Measurements from ENCODE around the gene SLC25A26. TPM values are rescaled to one million over a fixed set of nuclear protein-coding genes. Genes with fewer than 3 reads are reported as not detected.
A peak's percentile ranks its signal among the peaks of the same experiment; 100 is the strongest.

SLC25A26 gene
- total and polyA plus RNA-seq, 2 donors (not counting 1 experiment from before 2014, with no cell fraction given): 14.2 to 29.0 TPM

GRCh38 chr3:66393333-66394005 lies 172.7 kb downstream of the SLC25A26 start:
- Histone ChIP-seq H3K4me2 (ENCODE audit: extremely low read depth, insufficient read depth, low read length) (no peak overlapping the region), H2AFZ (ENCODE audit: low read length) (no peak overlapping the region), H3K4me1 (ENCODE audit: control insufficient read depth, extremely low read depth, insufficient read depth, low read length) (peaks cover 11% of the 10 kb centered on the region), H3K9ac (ENCODE audit: insufficient read depth, low read length) (no peak overlapping the region), H3K9me3 (ENCODE audit: control insufficient read depth, insufficient read depth, low read depth, low read length) (no peaks in the 10 kb centered on the region), H3K4me3 (replicated peaks in 1 of 4; ENCODE audit: control extremely low read depth in 1 of 4, insufficient read depth in 1 of 4, low read depth in 3 of 4, low read length in 4 of 4) (no peak overlapping the region), H3K79me2 (ENCODE audit: control insufficient read depth, insufficient read depth, low read length) (no peaks in the 10 kb centered on the region), H3K27ac (ENCODE audit: insufficient read depth, low read length) (no peak overlapping the region), H3K27me3 (ENCODE audit: control insufficient read depth, insufficient read depth, low read length) (no peaks in the 10 kb centered on the region), H4K20me1 (ENCODE audit: control insufficient read depth, extremely low read depth, insufficient read depth, low read length) (no peaks in the 10 kb centered on the region), H3K36me3 (ENCODE audit: control insufficient read depth, insufficient read depth, low read length) (peaks cover 14% of the 10 kb centered on the region)
- TF ChIP-seq CTCF (conservative IDR thresholded peaks at IDR 0.05 in 1 of 2, IDR thresholded peaks at IDR 0.05 in 1 of 2; ENCODE audit: low read depth in 1 of 2, low read length in 2 of 2): no peak
- TF ChIP-seq EZH2 (IDR thresholded peaks at IDR 0.05; ENCODE audit: low read length, missing control alignments): no peak
- peak in 1 of 2 donors; percentile 77 for DNase-seq (ENCODE audit: low read depth in 2 of 2)

GRCh38 chr3:66394019-66394752 lies 173.4 kb downstream of the SLC25A26 start:
- Histone ChIP-seq H3K36me3 (ENCODE audit: control insufficient read depth, insufficient read depth, low read length) (peaks cover 14% of the 10 kb centered on the region), H3K4me1 (ENCODE audit: control insufficient read depth, extremely low read depth, insufficient read depth, low read length) (peaks cover 11% of the 10 kb centered on the region), H3K27me3 (ENCODE audit: control insufficient read depth, insufficient read depth, low read length) (no peaks in the 10 kb centered on the region), H4K20me1 (ENCODE audit: control insufficient read depth, extremely low read depth, insufficient read depth, low read length) (no peaks in the 10 kb centered on the region), H3K4me2 (ENCODE audit: extremely low read depth, insufficient read depth, low read length) (no peak overlapping the region), H3K27ac (ENCODE audit: insufficient read depth, low read length) (no peak overlapping the region), H3K9me3 (ENCODE audit: control insufficient read depth, insufficient read depth, low read depth, low read length) (no peaks in the 10 kb centered on the region), H3K4me3 (replicated peaks in 1 of 4; ENCODE audit: control extremely low read depth in 1 of 4, insufficient read depth in 1 of 4, low read depth in 3 of 4, low read length in 4 of 4) (no peak overlapping the region), H3K79me2 (ENCODE audit: control insufficient read depth, insufficient read depth, low read length) (no peaks in the 10 kb centered on the region), H2AFZ (ENCODE audit: low read length) (no peak overlapping the region), H3K9ac (ENCODE audit: insufficient read depth, low read length) (no peak overlapping the region)
- DNase-seq (ENCODE audit: low read depth in 2 of 2): no peak
- TF ChIP-seq CTCF (conservative IDR thresholded peaks at IDR 0.05 in 1 of 2, IDR thresholded peaks at IDR 0.05 in 1 of 2; ENCODE audit: low read depth in 1 of 2, low read length in 2 of 2): no peak
- no peak for TF ChIP-seq EZH2 (IDR thresholded peaks at IDR 0.05; ENCODE audit: low read length, missing control alignments)

GRCh38 chr3:66394753-66395249 lies 174.0 kb downstream of the SLC25A26 start:
- H3K79me2 ChIP-seq (ENCODE audit: control insufficient read depth, insufficient read depth, low read length): no peaks in the 10 kb centered on the region
- H3K27ac ChIP-seq (ENCODE audit: insufficient read depth, low read length): peak overlapping the region; percentile 33
- no peaks in the 10 kb centered on the region for H4K20me1 ChIP-seq (ENCODE audit: control insufficient read depth, extremely low read depth, insufficient read depth, low read length)
- H3K4me1 ChIP-seq (ENCODE audit: control insufficient read depth, extremely low read depth, insufficient read depth, low read length): peaks cover 11% of the 10 kb centered on the region
- H3K4me2 ChIP-seq (ENCODE audit: extremely low read depth, insufficient read depth, low read length): no peak overlapping the region
- H3K27me3 ChIP-seq (ENCODE audit: control insufficient read depth, insufficient read depth, low read length): no peaks in the 10 kb centered on the region
- no peak for TF ChIP-seq CTCF (conservative IDR thresholded peaks at IDR 0.05 in 1 of 2, IDR thresholded peaks at IDR 0.05 in 1 of 2; ENCODE audit: low read depth in 1 of 2, low read length in 2 of 2)
- no peak for TF ChIP-seq EZH2 (IDR thresholded peaks at IDR 0.05; ENCODE audit: low read length, missing control alignments)
- DNase-seq (ENCODE audit: low read depth in 2 of 2): peak in 1 of 2 donors; percentile 93
- no peak overlapping the region for H2AFZ ChIP-seq (ENCODE audit: low read length)
- peaks cover 14% of the 10 kb centered on the region for H3K36me3 ChIP-seq (ENCODE audit: control insufficient read depth, insufficient read depth, low read length)
- H3K9me3 ChIP-seq (ENCODE audit: control insufficient read depth, insufficient read depth, low read depth, low read length): no peaks in the 10 kb centered on the region
- H3K9ac ChIP-seq (ENCODE audit: insufficient read depth, low read length): no peak overlapping the region
- H3K4me3 ChIP-seq (replicated peaks in 1 of 4; ENCODE audit: control extremely low read depth in 1 of 4, insufficient read depth in 1 of 4, low read depth in 3 of 4, low read length in 4 of 4): no peak overlapping the region
